Activated CD4-positive, alpha-beta T cell treated with anti-CD3 and anti-CD28 coated beads, Interleukin-2, amount 10 ng/mL, durations not matched to agents 7 days and 5 days (primary cell): ENCODE data around the gene TAF4. TPM values are rescaled to one million over a fixed set of nuclear protein-coding genes. Genes with fewer than 3 reads are reported as not detected.
"Not testable (repeated sequence)": the region's sequence is repeated elsewhere in the genome, so short reads cannot be mapped to it uniquely, and the experiment has no call there.

Experiments
- CTCF ChIA-PET: fragments of 350-600 bp; sonication (Branson Sonifier 250); formaldehyde crosslinking; loops from one replicate; lab custom pipeline; 2021; ENCODE audit warnings: antibody characterized with exemption; lab: Charles Lee
- POLR2A ChIA-PET: fragments of 350-600 bp; sonication (Branson Sonifier 250); formaldehyde crosslinking; loops from one replicate; lab custom pipeline; 2021; ENCODE audit warnings: antibody characterized with exemption; lab: Charles Lee
- DNase-seq: peaks from one replicate; pipeline ENCODE4 v3.0.0-alpha.2; 2020
- H3K27ac Mint-ChIP-seq: one replicate; pipeline ENCODE4 v1.8.0; 2021; ENCODE audit warnings: mild to moderate bottlenecking, moderate library complexity, mixed read lengths
- H3K27me3 Mint-ChIP-seq: one replicate; pipeline ENCODE4 v1.8.0; 2021; ENCODE audit warnings: mixed read lengths
- H3K36me3 Mint-ChIP-seq: one replicate; pipeline ENCODE4 v1.8.0; 2021; ENCODE audit warnings: low read depth, mixed read lengths
- H3K4me1 Mint-ChIP-seq: one replicate; pipeline ENCODE4 v1.8.0; 2021; ENCODE audit warnings: mixed read lengths
- H3K4me3 Mint-ChIP-seq: one replicate; pipeline ENCODE4 v1.8.0; 2021; ENCODE audit warnings: mild to moderate bottlenecking, moderate library complexity, mixed read lengths
- H3K9me3 Mint-ChIP-seq: one replicate; pipeline ENCODE4 v1.8.0; 2021; ENCODE audit warnings: mixed read lengths
- total RNA-seq, 2 experiments: library from RNA; stranded (reverse); gene quantifications; one replicate each; pipeline ENCODE4 v1.2.3, GENCODE V29; 2021

Gene TAF4
- total RNA-seq, 2 experiments from 2014 or later, result 24.2 to 32.0 TPM

GRCh38 chr20:61949363-61949713 is 116.3 kb downstream of the TAF4 start:
- Mint-ChIP-seq H3K4me1 (no peaks in the 10 kb centered on the region), H3K9me3 (no peaks in the 10 kb centered on the region), H3K4me3 (no peak overlapping the region), H3K27ac (no peak overlapping the region), H3K27me3 (no peaks in the 10 kb centered on the region), H3K36me3 (no peaks in the 10 kb centered on the region)
- ChIA-PET CTCF (no interaction called here), POLR2A (no interaction called here)
- DNase-seq, result no peak

DNA sequence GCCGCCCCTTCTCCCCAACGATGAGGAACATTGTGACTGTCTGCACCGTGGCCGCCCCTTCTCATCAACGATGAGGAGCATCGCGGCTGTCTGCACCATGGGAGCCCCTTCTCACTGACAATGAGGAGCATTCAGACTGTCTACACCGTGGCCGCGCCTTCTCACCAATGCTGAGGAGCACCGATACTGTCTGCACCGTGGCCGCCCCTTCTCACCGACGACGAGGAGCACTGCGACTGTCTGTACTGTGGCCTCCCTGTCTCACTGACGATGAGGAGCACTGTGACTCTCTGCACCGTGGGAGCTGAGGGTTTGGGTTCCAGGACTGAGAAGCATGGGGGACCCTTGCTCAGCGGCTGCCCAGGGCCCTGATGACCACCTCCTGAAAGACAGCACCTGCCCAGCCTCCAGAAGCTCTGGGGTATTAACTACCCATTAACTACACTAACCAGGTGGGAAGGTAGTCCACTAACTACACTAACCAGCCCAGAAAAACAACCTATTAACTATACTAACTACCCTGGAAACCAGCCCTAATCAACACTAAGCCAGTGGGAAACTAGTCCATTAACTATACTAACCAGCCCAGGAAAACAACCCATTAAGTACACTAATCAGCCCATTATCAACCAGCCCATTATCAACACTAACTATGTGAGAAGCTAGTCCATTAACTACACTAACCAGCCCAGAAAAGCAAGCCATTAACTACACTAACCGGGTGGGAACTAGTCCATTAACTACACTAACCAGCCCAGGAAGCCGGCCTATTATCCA is 116.9 kb downstream of the TAF4 start:
- Mint-ChIP-seq H3K36me3 (no peaks in the 10 kb centered on the region), H3K4me1 (no peaks in the 10 kb centered on the region), H3K9me3 (no peaks in the 10 kb centered on the region), H3K4me3 (no peak overlapping the region), H3K27me3 (no peaks in the 10 kb centered on the region), H3K27ac (no peak overlapping the region)
- ChIA-PET CTCF (no interaction called here), POLR2A (no interaction called here)
- no peak for DNase-seq

- H3K9me3 Mint-ChIP-seq, H3K4me1 Mint-ChIP-seq, H3K4me3 Mint-ChIP-seq, H3K27me3 Mint-ChIP-seq, H3K27ac Mint-ChIP-seq, DNase-seq, POLR2A ChIA-PET, H3K36me3 Mint-ChIP-seq, CTCF ChIA-PET: not testable (repeated sequence)
Observed at GRCh38 chr20:61948056-61948455, 117.6 kb downstream of the TAF4 start.

DNA sequence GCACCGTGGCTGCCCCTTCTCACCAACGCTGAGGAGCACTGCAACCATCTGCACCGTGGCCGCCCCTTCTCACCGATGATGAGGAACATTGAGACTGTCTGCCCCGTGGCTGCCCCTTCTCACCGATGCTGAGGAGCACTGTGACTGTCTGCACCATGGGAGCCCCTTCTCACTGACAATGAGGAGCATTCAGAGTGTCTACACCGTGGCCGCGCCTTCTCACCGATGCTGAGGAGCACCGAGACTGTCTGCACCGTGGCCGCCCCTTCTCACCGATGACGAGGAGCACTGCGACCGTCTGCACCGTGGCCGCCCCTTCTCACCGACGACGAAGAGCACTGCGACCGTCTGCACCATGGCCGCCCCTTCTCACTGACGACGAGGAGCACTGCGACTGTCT is 120.2 kb downstream of the TAF4 start:
- H3K4me1 Mint-ChIP-seq, CTCF ChIA-PET, H3K27ac Mint-ChIP-seq, DNase-seq, H3K9me3 Mint-ChIP-seq, POLR2A ChIA-PET, H3K36me3 Mint-ChIP-seq, H3K27me3 Mint-ChIP-seq, H3K4me3 Mint-ChIP-seq: not testable (repeated sequence)

DNA sequence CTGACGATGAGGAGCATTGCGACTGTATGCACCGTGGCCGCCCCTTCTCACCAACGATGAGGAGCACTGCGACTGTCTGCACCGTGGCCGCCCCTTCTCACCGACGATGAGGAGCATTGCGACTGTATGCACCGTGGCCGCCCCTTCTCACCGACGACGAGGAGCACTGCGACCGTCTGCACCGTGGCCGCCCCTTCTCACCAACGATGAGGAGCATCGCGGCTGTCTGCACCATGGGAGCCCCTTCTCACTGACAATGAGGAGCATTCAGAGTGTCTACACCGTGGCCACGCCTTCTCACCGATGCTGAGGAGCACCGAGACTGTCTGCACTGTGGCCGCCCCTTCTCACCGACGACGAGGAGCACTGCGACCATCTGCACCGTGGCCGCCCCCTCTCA is 120.7 kb downstream of the TAF4 start:
- DNase-seq, H3K27ac Mint-ChIP-seq, H3K36me3 Mint-ChIP-seq, CTCF ChIA-PET, H3K9me3 Mint-ChIP-seq, H3K4me1 Mint-ChIP-seq, H3K4me3 Mint-ChIP-seq, H3K27me3 Mint-ChIP-seq, POLR2A ChIA-PET: not testable (repeated sequence)

DNA sequence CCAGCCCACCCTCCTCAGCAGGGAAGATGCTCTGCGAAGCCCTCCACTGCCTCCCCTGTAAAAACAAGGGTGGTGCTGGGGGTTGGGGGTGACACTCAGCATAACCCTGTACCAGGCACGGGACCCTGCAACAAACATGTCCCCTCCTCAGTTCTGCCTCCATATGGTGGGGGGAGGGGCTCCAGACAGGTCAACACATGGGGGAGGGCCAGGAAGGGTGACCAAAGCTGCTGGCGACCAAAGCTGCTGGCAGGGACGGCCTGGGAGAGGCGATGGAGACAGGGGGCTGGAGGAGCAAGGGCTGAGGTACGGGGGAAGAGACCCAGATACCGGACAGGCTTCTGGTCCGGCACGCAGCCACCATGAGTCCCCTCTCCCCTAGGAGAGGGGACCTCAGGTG is 123.2 kb downstream of the TAF4 start:
- CTCF ChIA-PET, result no interaction called here
- no peak for DNase-seq
- Mint-ChIP-seq H3K4me3 (no peak overlapping the region), H3K9me3 (no peaks in the 10 kb centered on the region), H3K27ac (no peak overlapping the region), H3K27me3 (no peaks in the 10 kb centered on the region), H3K36me3 (no peaks in the 10 kb centered on the region), H3K4me1 (no peaks in the 10 kb centered on the region)
- POLR2A ChIA-PET, result no interaction called here

DNA sequence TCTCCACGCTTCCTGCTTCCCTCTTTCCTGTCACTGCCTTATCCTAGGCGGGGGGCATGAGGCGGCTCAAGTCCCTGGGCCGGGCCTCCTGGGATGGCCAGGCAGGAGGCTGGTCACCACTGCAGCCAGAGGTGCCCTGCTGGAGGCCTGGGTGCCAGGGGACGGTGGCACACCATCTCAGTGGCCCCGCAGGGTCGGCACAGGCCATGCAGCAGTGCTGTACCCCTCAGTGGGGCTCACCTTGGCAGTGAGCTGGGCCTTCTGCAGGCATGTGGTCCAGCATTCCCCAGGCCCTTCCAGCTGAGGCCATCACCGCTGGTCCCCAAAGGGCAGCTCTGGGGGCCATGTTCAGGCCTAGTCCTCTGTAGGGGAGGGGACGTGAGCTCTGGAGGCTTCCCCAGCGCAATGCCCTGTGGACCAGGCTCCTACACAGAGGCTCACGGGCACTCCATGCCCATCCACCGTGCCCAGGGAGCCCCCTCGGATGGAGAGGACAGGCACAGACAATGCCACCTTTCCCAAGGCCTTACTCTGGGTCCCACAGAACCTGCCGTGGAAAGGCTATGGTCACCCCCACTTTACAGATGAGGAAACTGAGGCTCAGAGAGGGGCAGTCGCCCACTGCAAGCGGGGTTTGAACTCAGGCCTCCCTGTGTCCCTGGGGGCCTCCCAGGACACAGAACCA is 123.8 kb downstream of the TAF4 start:
- Mint-ChIP-seq H3K36me3 (no peaks in the 10 kb centered on the region), H3K27ac (no peak overlapping the region), H3K27me3 (no peaks in the 10 kb centered on the region), H3K9me3 (no peaks in the 10 kb centered on the region), H3K4me3 (no peak overlapping the region), H3K4me1 (no peaks in the 10 kb centered on the region)
- CTCF ChIA-PET, result no interaction called here
- no peak for DNase-seq
- POLR2A ChIA-PET, result no interaction called here

DNA sequence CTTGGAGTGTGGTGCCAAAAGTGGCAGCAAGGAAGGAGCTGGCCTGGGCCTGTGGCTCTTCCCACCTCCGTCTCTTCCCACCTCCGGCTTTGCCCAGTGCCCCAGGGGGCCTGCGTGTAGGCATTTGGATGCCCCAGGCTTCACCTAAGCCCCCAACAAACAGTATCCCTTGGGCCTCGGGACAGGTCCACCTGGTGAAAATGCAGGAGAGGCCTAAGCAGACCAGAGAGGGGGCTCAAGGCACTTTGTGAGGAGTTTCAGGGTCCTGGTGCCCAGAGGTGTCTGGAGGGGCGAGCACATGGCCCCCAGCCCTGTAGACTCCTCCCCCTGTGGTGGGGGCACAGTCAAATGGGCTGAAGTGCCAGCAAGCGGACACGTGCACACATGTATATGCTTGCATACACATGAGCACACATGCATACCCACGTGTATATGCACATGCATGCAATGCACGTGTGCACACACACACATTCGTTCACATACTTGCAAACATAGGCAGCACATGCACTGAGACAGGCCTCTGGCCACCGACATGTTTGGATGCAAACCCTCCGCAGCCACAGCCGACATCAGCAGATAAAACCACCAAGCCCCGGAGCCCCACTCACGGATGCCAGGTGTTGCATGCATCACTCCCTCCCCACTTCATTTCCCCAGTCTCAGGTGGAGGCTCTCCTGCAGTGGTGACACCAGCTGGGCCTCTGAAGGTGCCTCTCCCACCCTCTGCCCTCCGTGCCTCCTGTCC is 124.5 kb downstream of the TAF4 start:
- POLR2A ChIA-PET, result no interaction called here
- no peak for DNase-seq
- Mint-ChIP-seq H3K4me1 (no peaks in the 10 kb centered on the region), H3K4me3 (no peak overlapping the region), H3K9me3 (no peaks in the 10 kb centered on the region), H3K36me3 (no peaks in the 10 kb centered on the region), H3K27me3 (no peaks in the 10 kb centered on the region), H3K27ac (no peak overlapping the region)
- CTCF ChIA-PET, result no interaction called here

- POLR2A ChIA-PET, result no interaction called here
- Mint-ChIP-seq H3K9me3 (no peaks in the 10 kb centered on the region), H3K27ac (no peak overlapping the region), H3K4me1 (no peaks in the 10 kb centered on the region), H3K4me3 (no peak overlapping the region), H3K27me3 (no peaks in the 10 kb centered on the region), H3K36me3 (no peaks in the 10 kb centered on the region)
- CTCF ChIA-PET, result no interaction called here
- no peak for DNase-seq
Observed at GRCh38 chr20:61940491-61940890, 125.2 kb downstream of the TAF4 start.

DNA sequence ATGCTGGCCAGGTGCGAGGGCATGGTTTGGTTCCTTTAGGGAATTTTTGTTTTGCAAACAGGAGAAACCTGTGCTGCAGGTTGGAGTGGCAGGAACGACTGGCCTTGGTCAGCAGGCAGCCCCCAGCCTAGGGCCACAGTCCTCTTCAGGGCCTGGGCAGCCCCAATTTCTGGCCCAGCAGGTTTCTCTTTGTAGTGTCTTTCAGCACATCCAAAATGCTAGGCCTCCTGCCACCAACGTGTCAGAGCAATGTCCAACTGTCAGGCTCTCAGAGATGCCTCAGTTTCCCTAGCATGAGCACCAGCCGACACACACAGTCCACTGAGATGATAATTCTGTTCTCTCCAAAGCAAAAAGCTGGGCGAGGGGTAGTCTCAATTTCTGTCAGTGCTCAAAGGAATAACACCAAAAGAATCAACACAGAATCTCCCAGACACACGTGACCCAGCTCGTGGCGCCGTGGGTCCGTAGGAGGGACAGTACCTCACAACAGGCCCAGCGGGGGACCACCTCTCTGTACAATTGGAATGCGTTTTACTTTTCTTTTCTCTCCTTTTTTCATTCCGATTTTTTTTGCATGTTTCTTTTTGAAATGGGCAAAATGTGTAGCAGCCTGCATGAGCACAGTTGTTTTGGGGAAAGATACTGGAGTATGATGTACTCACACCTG is 125.9 kb downstream of the TAF4 start:
- no peak for DNase-seq
- H3K4me1 Mint-ChIP-seq, result no peaks in the 10 kb centered on the region
- no peaks in the 10 kb centered on the region for H3K36me3 Mint-ChIP-seq
- no peaks in the 10 kb centered on the region for H3K9me3 Mint-ChIP-seq
- CTCF ChIA-PET, result no interaction called here
- POLR2A ChIA-PET, result no interaction called here
- H3K27me3 Mint-ChIP-seq, result no peaks in the 10 kb centered on the region
- no peak overlapping the region for H3K27ac Mint-ChIP-seq
- no peak overlapping the region for H3K4me3 Mint-ChIP-seq

- ChIA-PET CTCF (no interaction called here), POLR2A (no interaction called here)
- H3K9me3 Mint-ChIP-seq, result no peaks in the 10 kb centered on the region
- no peaks in the 10 kb centered on the region for H3K27me3 Mint-ChIP-seq
- H3K4me1 Mint-ChIP-seq, result no peaks in the 10 kb centered on the region
- H3K4me3 Mint-ChIP-seq, result no peak overlapping the region
- no peak for DNase-seq
- no peaks in the 10 kb centered on the region for H3K36me3 Mint-ChIP-seq
- no peak overlapping the region for H3K27ac Mint-ChIP-seq
Observed at GRCh38 chr20:61938839-61939690, 126.6 kb downstream of the TAF4 start.

GRCh38 chr20:61937963-61938838 is 127.5 kb downstream of the TAF4 start:
- Mint-ChIP-seq H3K4me1 (no peaks in the 10 kb centered on the region), H3K27ac (no peak overlapping the region), H3K36me3 (no peaks in the 10 kb centered on the region), H3K4me3 (no peak overlapping the region), H3K27me3 (no peaks in the 10 kb centered on the region), H3K9me3 (no peaks in the 10 kb centered on the region)
- no peak for DNase-seq
- POLR2A ChIA-PET, result no interaction called here
- CTCF ChIA-PET, result no interaction called here
